ENCODE measurements around the gene KRT7. TPM values are rescaled to one million over a fixed set of nuclear protein-coding genes. Genes with fewer than 3 reads are reported as not detected.

The KRT7 gene
- total and polyA plus RNA-seq, 2 experiments from 2014 or later: 11.0 to 17.4 TPM

DNA sequence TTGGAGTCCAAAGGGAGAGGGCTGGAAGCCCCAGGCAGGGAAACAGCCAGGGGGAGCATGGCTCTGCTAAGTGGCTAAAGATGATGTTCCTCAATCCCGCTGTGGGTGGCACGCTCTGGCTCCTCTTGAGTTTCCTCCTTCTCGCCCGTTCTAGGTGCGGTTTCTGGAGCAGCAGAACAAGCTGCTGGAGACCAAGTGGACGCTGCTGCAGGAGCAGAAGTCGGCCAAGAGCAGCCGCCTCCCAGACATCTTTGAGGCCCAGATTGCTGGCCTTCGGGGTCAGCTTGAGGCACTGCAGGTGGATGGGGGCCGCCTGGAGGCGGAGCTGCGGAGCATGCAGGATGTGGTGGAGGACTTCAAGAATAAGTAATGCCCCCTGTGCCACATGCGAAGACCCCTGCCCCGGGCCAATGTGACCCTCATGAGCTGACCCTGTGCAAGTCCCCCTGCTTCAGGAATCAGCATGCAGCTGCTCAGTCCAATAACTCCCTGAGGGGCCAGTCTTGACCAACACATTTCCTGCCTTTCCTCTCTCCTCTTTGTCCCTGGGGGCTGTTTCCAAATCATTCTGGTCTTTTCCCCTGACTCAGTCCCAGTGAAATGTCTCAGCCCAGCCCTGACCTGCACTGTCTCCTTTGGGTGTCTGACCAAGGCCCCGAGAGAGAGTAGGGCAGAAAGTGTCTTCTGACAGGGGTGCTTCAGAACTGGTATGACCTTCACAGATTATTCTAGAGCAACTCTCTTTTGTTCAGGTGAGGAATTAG lies 2.1 kb downstream of the KRT7 start:
- Histone ChIP-seq H3K4me1 (ENCODE audit: insufficient read depth) (peaks cover 28% of the 10 kb centered on the region), H3K4me2 (ENCODE audit: unreplicated experiment) (peak overlapping the region; percentile 40), H3K9ac (no peak overlapping the region), H3K27ac (no peak overlapping the region), H3K27me3 (replicated peaks; ENCODE audit: insufficient read depth) (no peaks in the 10 kb centered on the region), H3K9me3 (ENCODE audit: low read depth) (no peaks in the 10 kb centered on the region), H3K4me3 (no peak overlapping the region), H3K36me3 (ENCODE audit: low read depth) (no peaks in the 10 kb centered on the region), H4K20me1 (ENCODE audit: insufficient read depth) (no peaks in the 10 kb centered on the region), H3K79me2 (ENCODE audit: insufficient read depth) (no peaks in the 10 kb centered on the region), H2AFZ (no peak overlapping the region), H3F3A (ENCODE audit: insufficient read depth) (peaks cover 5% of the 10 kb centered on the region; the same call in 1 of the 2 replicates), H3K9me2 (ENCODE audit: insufficient read depth) (no peaks in the 10 kb centered on the region)
- in situ Hi-C loops (cut with MboI): no loop called here
- DNase-seq: peak; percentile 66
- no peak for TF ChIP-seq EZH2 (IDR thresholded peaks at IDR 0.05; ENCODE audit: insufficient read depth, poor library complexity, severe bottlenecking)
- no peak for TF ChIP-seq EZH2phosphoT487 (IDR thresholded peaks at IDR 0.05; ENCODE audit: insufficient read depth, low read depth)
- WGBS, 2 experiments (ENCODE audit: low coverage in 1 of 2, low lambda C conversion rate in 2 of 2, missing lambda C conversion rate in 2 of 2): 94 to 95% methylated on average over 15 of the region's 15 CpGs

DNA sequence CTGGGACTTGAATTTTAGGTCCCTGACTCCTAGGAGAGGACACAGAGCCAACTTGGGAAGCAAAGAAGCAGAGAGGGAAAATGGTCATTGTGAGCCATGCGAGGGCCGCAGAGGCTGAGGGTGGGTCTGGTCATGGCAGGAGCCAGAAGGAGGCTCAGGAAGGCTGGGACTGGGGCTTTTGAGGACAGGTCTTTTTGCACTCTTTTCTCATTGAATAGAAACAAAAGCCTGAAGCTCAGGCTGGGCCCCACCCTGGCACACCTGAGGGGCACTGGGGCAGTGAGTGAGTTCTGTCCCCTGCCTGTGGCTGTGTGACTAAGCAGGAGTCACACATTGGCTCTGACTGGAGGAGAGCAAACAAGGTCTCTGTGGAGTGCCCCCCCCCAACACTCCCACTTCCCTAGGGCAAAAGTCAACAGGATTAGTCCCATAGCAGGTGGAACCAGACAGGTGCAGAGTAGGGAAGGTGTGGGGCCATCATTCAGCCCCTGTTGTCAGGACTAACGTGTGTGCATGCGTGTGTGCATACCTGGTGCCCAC lies 2.8 kb downstream of the KRT7 start:
- no peak overlapping the region for H3K4me3 ChIP-seq
- TF ChIP-seq EZH2phosphoT487 (IDR thresholded peaks at IDR 0.05; ENCODE audit: insufficient read depth, low read depth): no peak
- no peak for TF ChIP-seq EZH2 (IDR thresholded peaks at IDR 0.05; ENCODE audit: insufficient read depth, poor library complexity, severe bottlenecking)
- no peaks in the 10 kb centered on the region for H3K36me3 ChIP-seq (ENCODE audit: low read depth)
- no peaks in the 10 kb centered on the region for H4K20me1 ChIP-seq (ENCODE audit: insufficient read depth)
- H3K27me3 ChIP-seq (replicated peaks; ENCODE audit: insufficient read depth): no peaks in the 10 kb centered on the region
- peaks cover 21% of the 10 kb centered on the region for H3K4me1 ChIP-seq (ENCODE audit: insufficient read depth)
- no peak overlapping the region for H3K9ac ChIP-seq
- H2AFZ ChIP-seq: no peak overlapping the region
- 87 to 92% methylated on average over 4 of the region's 4 CpGs for WGBS, 2 experiments (ENCODE audit: low coverage in 1 of 2, low lambda C conversion rate in 2 of 2, missing lambda C conversion rate in 2 of 2)
- peak overlapping the region; percentile 40 for H3K4me2 ChIP-seq (ENCODE audit: unreplicated experiment)
- DNase-seq: no peak
- no peaks in the 10 kb centered on the region for H3K9me2 ChIP-seq (ENCODE audit: insufficient read depth)
- H3F3A ChIP-seq (ENCODE audit: insufficient read depth): peaks cover 3% of the 10 kb centered on the region; the same call in 1 of the 2 replicates
- no peaks in the 10 kb centered on the region for H3K79me2 ChIP-seq (ENCODE audit: insufficient read depth)
- in situ Hi-C loops (cut with MboI): no loop called here
- no peak overlapping the region for H3K27ac ChIP-seq
- H3K9me3 ChIP-seq (ENCODE audit: low read depth): no peaks in the 10 kb centered on the region

DNA sequence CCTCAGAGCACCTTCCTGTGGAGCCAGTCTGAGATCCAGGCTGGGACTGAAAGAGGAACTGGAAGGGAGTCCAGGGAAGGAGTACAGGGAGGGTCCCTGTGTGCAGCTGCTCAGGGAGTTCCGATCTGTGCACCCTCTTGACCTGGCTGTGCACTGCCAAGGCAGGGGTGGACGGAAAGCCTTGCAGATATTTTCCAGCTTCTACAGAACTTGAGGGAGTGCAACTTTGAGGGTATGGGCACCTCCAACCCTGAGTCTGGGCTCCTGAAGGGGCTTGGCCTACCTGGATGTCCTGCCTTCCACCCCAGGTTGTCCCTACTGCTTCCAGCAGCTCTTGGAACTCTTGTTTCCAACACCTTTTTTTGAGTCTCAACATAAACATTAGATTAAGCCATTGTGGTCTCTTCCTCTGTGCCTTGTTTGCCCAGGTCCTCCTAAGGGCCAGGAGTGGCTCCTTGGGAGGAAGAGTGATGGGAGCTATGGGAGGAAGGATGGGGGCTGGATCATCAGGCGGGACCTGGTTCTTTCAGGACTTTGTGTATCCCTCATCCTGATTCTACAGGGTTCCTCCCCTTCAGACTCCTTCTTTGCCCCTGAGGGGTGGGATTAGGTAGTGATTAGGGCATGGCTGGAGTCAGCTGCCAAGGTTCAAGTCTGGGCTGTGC lies 3.5 kb downstream of the KRT7 start:
- in situ Hi-C loops (cut with MboI): no loop called here
- Histone ChIP-seq H3K27ac (no peak overlapping the region), H3K9ac (no peak overlapping the region), H3K79me2 (ENCODE audit: insufficient read depth) (no peaks in the 10 kb centered on the region), H4K20me1 (ENCODE audit: insufficient read depth) (no peaks in the 10 kb centered on the region), H3K27me3 (replicated peaks; ENCODE audit: insufficient read depth) (no peaks in the 10 kb centered on the region), H3K36me3 (ENCODE audit: low read depth) (no peaks in the 10 kb centered on the region), H3F3A (ENCODE audit: insufficient read depth) (no peaks in the 10 kb centered on the region), H3K4me2 (ENCODE audit: unreplicated experiment) (no peak overlapping the region), H3K4me3 (no peak overlapping the region), H3K4me1 (ENCODE audit: insufficient read depth) (peaks cover 15% of the 10 kb centered on the region), H2AFZ (no peak overlapping the region), H3K9me2 (ENCODE audit: insufficient read depth) (no peaks in the 10 kb centered on the region), H3K9me3 (ENCODE audit: low read depth) (no peaks in the 10 kb centered on the region)
- TF ChIP-seq EZH2 (IDR thresholded peaks at IDR 0.05; ENCODE audit: insufficient read depth, poor library complexity, severe bottlenecking): no peak
- no peak for DNase-seq
- WGBS, 2 experiments (ENCODE audit: low coverage in 1 of 2, low lambda C conversion rate in 2 of 2, missing lambda C conversion rate in 2 of 2): 97 to 100% methylated on average over 3 of the region's 3 CpGs

DNA sequence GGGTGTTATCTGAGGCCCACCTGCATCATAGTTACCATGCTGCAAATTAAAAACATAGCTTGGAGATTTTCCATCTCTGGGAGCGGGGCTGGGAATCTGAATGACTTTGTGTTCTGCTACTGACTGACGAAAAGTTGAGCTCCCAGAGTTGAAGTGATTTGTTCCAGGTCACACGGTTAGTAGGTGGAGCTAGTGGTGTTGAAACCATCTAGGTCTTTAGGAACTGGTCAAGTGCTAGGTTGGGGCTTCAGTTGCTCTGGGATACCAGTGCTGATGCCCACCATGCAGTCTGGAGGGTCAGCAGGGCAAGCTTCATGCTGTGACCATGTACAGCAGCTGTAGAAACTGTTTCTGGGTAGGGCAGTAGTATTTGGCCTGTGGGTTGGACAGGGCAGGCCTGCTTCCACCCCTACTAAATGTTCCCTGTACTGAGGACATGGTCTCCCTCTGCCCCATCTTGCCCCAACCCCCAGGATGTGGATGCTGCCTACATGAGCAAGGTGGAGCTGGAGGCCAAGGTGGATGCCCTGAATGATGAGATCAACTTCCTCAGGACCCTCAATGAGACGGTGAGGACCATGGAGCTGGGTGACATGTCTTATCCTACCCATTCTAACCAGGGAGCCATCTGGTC lies 5.3 kb downstream of the KRT7 start:
- H3K27me3 ChIP-seq (replicated peaks; ENCODE audit: insufficient read depth): no peaks in the 10 kb centered on the region
- no peaks in the 10 kb centered on the region for H3K9me3 ChIP-seq (ENCODE audit: low read depth)
- no peak overlapping the region for H2AFZ ChIP-seq
- peaks cover 11% of the 10 kb centered on the region for H3K4me1 ChIP-seq (ENCODE audit: insufficient read depth)
- no peaks in the 10 kb centered on the region for H3K9me2 ChIP-seq (ENCODE audit: insufficient read depth)
- DNase-seq: no peak
- no peak overlapping the region for H3K9ac ChIP-seq
- TF ChIP-seq EZH2 (IDR thresholded peaks at IDR 0.05; ENCODE audit: insufficient read depth, poor library complexity, severe bottlenecking) (no peak), EZH2phosphoT487 (IDR thresholded peaks at IDR 0.05; ENCODE audit: insufficient read depth, low read depth) (no peak)
- H3K79me2 ChIP-seq (ENCODE audit: insufficient read depth): no peaks in the 10 kb centered on the region
- no peaks in the 10 kb centered on the region for H3F3A ChIP-seq (ENCODE audit: insufficient read depth)
- H3K36me3 ChIP-seq (ENCODE audit: low read depth): no peaks in the 10 kb centered on the region
- H3K27ac ChIP-seq: no peak overlapping the region
- no peak overlapping the region for H3K4me2 ChIP-seq (ENCODE audit: unreplicated experiment)
- WGBS, 2 experiments (ENCODE audit: low coverage in 1 of 2, low lambda C conversion rate in 2 of 2, missing lambda C conversion rate in 2 of 2): 89 to 94% methylated on average over 4 of the region's 4 CpGs
- H4K20me1 ChIP-seq (ENCODE audit: insufficient read depth): no peaks in the 10 kb centered on the region
- H3K4me3 ChIP-seq: no peak overlapping the region
- in situ Hi-C loops (cut with MboI): no loop called here

Data from GM23248 (cell line).